GM12878 (cell line): ENCODE data around the gene MARCHF10. TPM values are rescaled to one million over a fixed set of nuclear protein-coding genes. Genes with fewer than 3 reads are reported as not detected.

Source experiments
- ATAC-seq: fragments of 200-7000 bp; cut with Tn5 transposase; 3 replicates; pipeline ENCODE4 v1.9.1; 2020; ENCODE audit warnings: mild to moderate bottlenecking, moderate library complexity
- BruUV-seq: library from RNA; stranded (reverse); fragments of 400-500 nt; replicated peaks from 2 replicates; lab custom pipeline; 2021; lab: Mats Ljungman, UMichigan
- CTCF ChIA-PET: fragments of 300-600 bp; sonication (Branson Sonifier 250); formaldehyde crosslinking; extraction: SDS; loops from one replicate; lab custom pipeline; 2021; ENCODE audit warnings: inconsistent platforms; lab: Yijun Ruan, JAX
- POLR2A ChIA-PET: fragments of 350-600 bp; formaldehyde crosslinking; extraction: SDS; loops from one replicate; lab custom pipeline; 2021; ENCODE audit warnings: inconsistent platforms; lab: Charles Lee
- RAD21 ChIA-PET: fragments of 300-600 bp; sonication (Branson Sonifier 250); formaldehyde crosslinking; loops from one replicate; lab custom pipeline; 2023; ENCODE audit warnings: antibody characterized with exemption; ENCODE audit not compliant: unreplicated experiment; lab: Charles Lee
- SMC1A ChIA-PET: fragments of 300-600 bp; sonication (Branson Sonifier 250); formaldehyde crosslinking; loops from one replicate; lab custom pipeline; 2023; ENCODE audit not compliant: unreplicated experiment, uncharacterized antibody; lab: Charles Lee
- DNase-seq: peaks from one replicate; pipeline ENCODE4 v3.0.0-alpha.2; 2011; ENCODE audit warnings: low read depth, low spot score
- FAIRE-seq: peaks from 3 replicates; lab custom pipeline; 2011; peaks lifted over from hg19 to GRCh38; lab: Jason Lieb, UNC
- H2AFZ ChIP-seq: 2 replicates; pipeline ENCODE4 v1.6.0; 2011; ENCODE audit warnings: low read depth, low read length, control low read depth; ENCODE audit not compliant: control insufficient read depth
- H3K27ac ChIP-seq: 2 replicates; pipeline ENCODE4 v1.5.1; 2011; ENCODE audit warnings: control low read depth; ENCODE audit not compliant: control insufficient read depth, insufficient read depth
- H3K27me3 ChIP-seq, 2 experiments: replicated peaks in 1 of 2; 2 replicates each; pipeline versions ENCODE4 v1.6.0 to v1.6.1; 2011; ENCODE audit warnings: low read length in 1 of 2; ENCODE audit not compliant: control insufficient read depth in 2 of 2, insufficient read depth in 2 of 2
- H3K36me3 ChIP-seq, 2 experiments: 2 replicates each; pipeline ENCODE4 v1.5.1; 2011; ENCODE audit warnings: low read length in 1 of 2; ENCODE audit not compliant: control insufficient read depth in 2 of 2, insufficient read depth in 2 of 2
- H3K4me1 ChIP-seq: 2 replicates; pipeline ENCODE4 v1.6.1; 2011; ENCODE audit warnings: mild to moderate bottlenecking, low read length, moderate library complexity, mixed read lengths; ENCODE audit not compliant: control insufficient read depth, insufficient read depth
- H3K4me2 ChIP-seq: 2 replicates; pipeline ENCODE4 v1.6.0; 2011; ENCODE audit warnings: control low read depth; ENCODE audit not compliant: control insufficient read depth, insufficient read depth
- H3K4me3 ChIP-seq: fragments of 200-600 bp; sonication (generic); 2 replicates; pipeline ENCODE4 v1.5.1; 2016
- H3K79me2 ChIP-seq: 2 replicates; pipeline ENCODE4 v1.6.0; 2011; ENCODE audit warnings: low read length; ENCODE audit not compliant: control insufficient read depth, insufficient read depth
- H3K9ac ChIP-seq: 2 replicates; pipeline ENCODE4 v1.8.0; 2011; ENCODE audit warnings: low read length, control low read depth, mixed read lengths; ENCODE audit not compliant: control insufficient read depth, insufficient read depth
- H3K9me3 ChIP-seq: replicated peaks from 3 replicates; pipeline ENCODE4 v1.5.1; 2011; ENCODE audit warnings: mild to moderate bottlenecking, low read length; ENCODE audit not compliant: control insufficient read depth, insufficient read depth
- H4K20me1 ChIP-seq: 2 replicates; pipeline ENCODE4 v1.6.0; 2011; ENCODE audit not compliant: control insufficient read depth, insufficient read depth
- ATF2 ChIP-seq: IDR thresholded peaks from 2 replicates; pipeline ENCODE4 v1.6.1; 2012; ENCODE audit warnings: low read length, inconsistent platforms
- DPF2 ChIP-seq: fragments of 450-650 bp; IDR thresholded peaks from 2 replicates; pipeline ENCODE4 v1.6.1; 2017; ENCODE audit warnings: mild to moderate bottlenecking
- HDAC2 ChIP-seq: fragments of 200-600 bp; sonication (generic); IDR thresholded peaks from 2 replicates; pipeline ENCODE4 v1.6.1; 2017
- JUND ChIP-seq: IDR thresholded peaks from 2 replicates; pipeline ENCODE4 v1.6.1; 2012; ENCODE audit warnings: low read depth, mild to moderate bottlenecking, low read length, improper control_type of control experiment, moderate library complexity
- MXI1 ChIP-seq: fragments of 150-350 bp; IDR thresholded peaks from 2 replicates; pipeline ENCODE4 v1.6.1; 2011; ENCODE audit warnings: low read depth, mild to moderate bottlenecking, inconsistent platforms, low read length, improper control_type of control experiment
- NR2C2 ChIP-seq: IDR thresholded peaks from 2 replicates; pipeline ENCODE4 v1.6.1; 2011; ENCODE audit warnings: borderline replicate concordance, low read depth; ENCODE audit not compliant: control insufficient read depth, insufficient read length
- SIN3A ChIP-seq: IDR thresholded peaks from 2 replicates; pipeline ENCODE4 v1.6.1; 2012; ENCODE audit warnings: low read depth, low read length, improper control_type of control experiment
- SMAD5 ChIP-seq: IDR thresholded peaks from 2 replicates; pipeline ENCODE4 v1.6.1; 2016; ENCODE audit warnings: antibody characterized with exemption, low read depth
- SMARCA5 ChIP-seq: fragments of 450-650 bp; IDR thresholded peaks from 2 replicates; pipeline ENCODE4 v1.6.1; 2017; ENCODE audit warnings: mild to moderate bottlenecking
- TCF7 ChIP-seq: IDR thresholded peaks from 2 replicates; pipeline ENCODE4 v1.6.1; 2014; ENCODE audit warnings: antibody characterized with exemption, borderline replicate concordance
- WGBS: methylation state at CpG from one replicate; pipeline ENCODE4 v1.1.6; 2016; ENCODE audit warnings: low lambda C conversion rate; ENCODE audit not compliant: insufficient replicate concordance, insufficient coverage; ENCODE audit errors: missing lambda C conversion rate; 5-methylcytosine and 5-hydroxymethylcytosine counted together
- in situ Hi-C: fragments of 300-500 bp; cut with MboI; formaldehyde crosslinking; loops from 9 replicates; pipeline ENCODE4 v1.14.3; 2018; ENCODE audit warnings: mixed read lengths
- intact Hi-C: fragments of 100-400 bp; cut with micrococcal nuclease; formaldehyde crosslinking; loops from one replicate; pipeline ENCODE4 v1.14.2; 2022; ENCODE audit not compliant: unreplicated experiment
- polyA plus RNA-seq, 11 experiments: library from polyadenylated mRNA; depleted of rRNA in 4 of 11; unstranded in 6 of 11; stranded (reverse) in 5 of 11; fragments of >200 nt; fragmentation: Nextera tagmentation in 4 of 11; fragmentation: Illumina TruSeq in 1 of 11; extraction: Ambion mirVana in 4 of 11; extraction: Trizol in 1 of 11; gene quantifications; 1 replicate in 1 of 11; 2 replicates in 10 of 11; pipeline versions ENCODE4 v1.2.1 to v1.2.3, GENCODE V29; 2011 to 2016; ENCODE audit warnings: inconsistent platforms in 2 of 11, missing spikeins in 2 of 11, low read depth in 1 of 11
- total RNA-seq, 4 experiments: library from RNA; depleted of rRNA in 3 of 4; stranded (reverse); fragments of >200 nt in 3 of 4; fragmentation: Illumina TruSeq in 1 of 4; extraction: Trizol in 1 of 4; gene quantifications; 2 replicates each; pipeline versions ENCODE4 v1.2.1 to v1.2.3, GENCODE V29; 2013 to 2021
- TF ChIP-seq, protein P1 (sequence below): IDR thresholded peaks from 2 replicates; pipeline ENCODE4 v1.6.1; 2011; ENCODE audit warnings: low read depth, mild to moderate bottlenecking, low read length, moderate library complexity, borderline replicate concordance; ENCODE audit errors: extremely low read depth
- TF ChIP-seq, protein P2 (sequence below): fragments of 450-650 bp; IDR thresholded peaks from 2 replicates; pipeline ENCODE4 v1.6.1; 2017; ENCODE audit warnings: antibody characterized with exemption, mild to moderate bottlenecking, moderate library complexity
- TF ChIP-seq, protein P3 (sequence below): fragments of 450-650 bp; IDR thresholded peaks from 2 replicates; pipeline ENCODE4 v1.6.1; 2017; ENCODE audit warnings: borderline replicate concordance

The MARCHF10 gene
- total and polyA plus RNA-seq, 10 of the 15 experiments (the other 5 are each of a cell fraction or from before 2014, with no cell fraction given) = 0.11 to 0.24 TPM; not detected in 8

- H3K9ac ChIP-seq = no peak overlapping the region
- H3K27me3 ChIP-seq = no peaks in the 10 kb centered on the region
- H3K36me3 ChIP-seq = no peaks in the 10 kb centered on the region
- FAIRE-seq (no peak), DNase-seq (no peak), ATAC-seq (no peak)
- peaks cover 16% of the 10 kb centered on the region for H3K4me1 ChIP-seq
- no TSS peak for BruUV-seq
- POLR2A ChIA-PET = no interaction called here
- no peak for TF ChIP-seq SMARCA5
- TF ChIP-seq SIN3A = no peak
- no peak for TF ChIP-seq ATF2
- TF ChIP-seq SMAD5 = no peak
- SMC1A ChIA-PET = no interaction called here
- 70% methylated on average over 1 of the region's 1 CpG for WGBS
- no peak overlapping the region for H3K27ac ChIP-seq
- H3K79me2 ChIP-seq = no peaks in the 10 kb centered on the region
- RAD21 ChIA-PET = no interaction called here
- H4K20me1 ChIP-seq = no peaks in the 10 kb centered on the region
- H3K4me2 ChIP-seq = no peak overlapping the region
- CTCF ChIA-PET = no interaction called here
- no peak overlapping the region for H3K4me3 ChIP-seq
- H2AFZ ChIP-seq = no peak overlapping the region
- intact Hi-C loops (no loop called here), in situ Hi-C loops (no loop called here)
- H3K9me3 ChIP-seq = peaks cover 6% of the 10 kb centered on the region; the same call in 2 of the 3 replicates
Observed at GRCh38 chr17:62656446-62656845, 151.7 kb downstream of the MARCHF10 start.

- Histone ChIP-seq H4K20me1 (no peaks in the 10 kb centered on the region), H3K27me3 (no peaks in the 10 kb centered on the region), H3K9me3 (peaks cover 3% of the 10 kb centered on the region; the same call in 1 of the 3 replicates), H3K4me3 (no peak overlapping the region), H3K4me1 (peaks cover 16% of the 10 kb centered on the region), H3K36me3 (no peaks in the 10 kb centered on the region), H3K79me2 (no peaks in the 10 kb centered on the region), H2AFZ (no peak overlapping the region), H3K9ac (no peak overlapping the region), H3K27ac (no peak overlapping the region), H3K4me2 (no peak overlapping the region)
- no peak for ATAC-seq
- ChIA-PET POLR2A (interaction anchor here (0.6 kb wide), 1 partner anchor 56 kb away, joined by 4 read pairs; no protein-coding TSS in a partner anchor), SMC1A (no interaction called here), CTCF (no interaction called here), RAD21 (no interaction called here)
- 93% methylated on average over 6 of the region's 6 CpGs for WGBS
- in situ Hi-C loops = no loop called here
- intact Hi-C loops = no loop called here
- no peak for DNase-seq
- FAIRE-seq = no peak
- BruUV-seq = no TSS peak
- TF ChIP-seq, protein P1, sequence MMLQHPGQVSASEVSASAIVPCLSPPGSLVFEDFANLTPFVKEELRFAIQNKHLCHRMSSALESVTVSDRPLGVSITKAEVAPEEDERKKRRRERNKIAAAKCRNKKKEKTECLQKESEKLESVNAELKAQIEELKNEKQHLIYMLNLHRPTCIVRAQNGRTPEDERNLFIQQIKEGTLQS = no peak
- no peak for TF ChIP-seq SMARCA5
- TF ChIP-seq NR2C2 = no peak
- no peak for TF ChIP-seq JUND
- TF ChIP-seq HDAC2 = no peak
- TF ChIP-seq, protein P2, sequence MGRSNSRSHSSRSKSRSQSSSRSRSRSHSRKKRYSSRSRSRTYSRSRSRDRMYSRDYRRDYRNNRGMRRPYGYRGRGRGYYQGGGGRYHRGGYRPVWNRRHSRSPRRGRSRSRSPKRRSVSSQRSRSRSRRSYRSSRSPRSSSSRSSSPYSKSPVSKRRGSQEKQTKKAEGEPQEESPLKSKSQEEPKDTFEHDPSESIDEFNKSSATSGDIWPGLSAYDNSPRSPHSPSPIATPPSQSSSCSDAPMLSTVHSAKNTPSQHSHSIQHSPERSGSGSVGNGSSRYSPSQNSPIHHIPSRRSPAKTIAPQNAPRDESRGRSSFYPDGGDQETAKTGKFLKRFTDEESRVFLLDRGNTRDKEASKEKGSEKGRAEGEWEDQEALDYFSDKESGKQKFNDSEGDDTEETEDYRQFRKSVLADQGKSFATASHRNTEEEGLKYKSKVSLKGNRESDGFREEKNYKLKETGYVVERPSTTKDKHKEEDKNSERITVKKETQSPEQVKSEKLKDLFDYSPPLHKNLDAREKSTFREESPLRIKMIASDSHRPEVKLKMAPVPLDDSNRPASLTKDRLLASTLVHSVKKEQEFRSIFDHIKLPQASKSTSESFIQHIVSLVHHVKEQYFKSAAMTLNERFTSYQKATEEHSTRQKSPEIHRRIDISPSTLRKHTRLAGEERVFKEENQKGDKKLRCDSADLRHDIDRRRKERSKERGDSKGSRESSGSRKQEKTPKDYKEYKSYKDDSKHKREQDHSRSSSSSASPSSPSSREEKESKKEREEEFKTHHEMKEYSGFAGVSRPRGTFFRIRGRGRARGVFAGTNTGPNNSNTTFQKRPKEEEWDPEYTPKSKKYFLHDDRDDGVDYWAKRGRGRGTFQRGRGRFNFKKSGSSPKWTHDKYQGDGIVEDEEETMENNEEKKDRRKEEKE = no peak
- TF ChIP-seq, protein P3, sequence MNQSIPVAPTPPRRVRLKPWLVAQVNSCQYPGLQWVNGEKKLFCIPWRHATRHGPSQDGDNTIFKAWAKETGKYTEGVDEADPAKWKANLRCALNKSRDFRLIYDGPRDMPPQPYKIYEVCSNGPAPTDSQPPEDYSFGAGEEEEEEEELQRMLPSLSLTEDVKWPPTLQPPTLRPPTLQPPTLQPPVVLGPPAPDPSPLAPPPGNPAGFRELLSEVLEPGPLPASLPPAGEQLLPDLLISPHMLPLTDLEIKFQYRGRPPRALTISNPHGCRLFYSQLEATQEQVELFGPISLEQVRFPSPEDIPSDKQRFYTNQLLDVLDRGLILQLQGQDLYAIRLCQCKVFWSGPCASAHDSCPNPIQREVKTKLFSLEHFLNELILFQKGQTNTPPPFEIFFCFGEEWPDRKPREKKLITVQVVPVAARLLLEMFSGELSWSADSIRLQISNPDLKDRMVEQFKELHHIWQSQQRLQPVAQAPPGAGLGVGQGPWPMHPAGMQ = no peak
- TF ChIP-seq TCF7 = no peak
- TF ChIP-seq DPF2 = no peak
- no peak for TF ChIP-seq MXI1
Observed at GRCh38 chr17:62655656-62656055, 152.5 kb downstream of the MARCHF10 start.
